Calu3 (cell line): Measurements from ENCODE around the gene NLK. TPM values are rescaled to one million over a fixed set of nuclear protein-coding genes. Genes with fewer than 3 reads are reported as not detected.
"Not testable (repeated sequence)": the region's sequence is repeated elsewhere in the genome, so short reads cannot be mapped to it uniquely, and the experiment has no call there.

Experiments
- BruUV-seq: library from RNA; stranded (reverse); fragments of 400-500 nt; replicated peaks from 2 replicates; lab custom pipeline; 2021; lab: Mats Ljungman, UMichigan
- CTCF ChIA-PET: fragments of 300-600 bp; sonication (Branson Sonifier 250); formaldehyde crosslinking; loops from one replicate; lab custom pipeline; 2022; ENCODE audit warnings: antibody characterized with exemption; lab: Charles Lee
- DNase-seq: peaks from one replicate; pipeline ENCODE4 v3.0.0; 2022
- H3K27ac Mint-ChIP-seq: one replicate; pipeline ENCODE4 v1.8.0; 2022; ENCODE audit warnings: mixed read lengths; ENCODE audit not compliant: unreplicated experiment
- H3K27me3 Mint-ChIP-seq: one replicate; pipeline ENCODE4 v1.8.0; 2022; ENCODE audit warnings: mixed read lengths; ENCODE audit not compliant: unreplicated experiment
- H3K36me3 Mint-ChIP-seq: one replicate; pipeline ENCODE4 v1.8.0; 2022; ENCODE audit warnings: mild to moderate bottlenecking, moderate library complexity, mixed read lengths; ENCODE audit not compliant: insufficient read depth, unreplicated experiment
- H3K4me1 Mint-ChIP-seq: one replicate; pipeline ENCODE4 v1.8.0; 2022; ENCODE audit warnings: mild to moderate bottlenecking, low read depth, mixed read lengths; ENCODE audit not compliant: unreplicated experiment
- H3K4me3 Mint-ChIP-seq: one replicate; pipeline ENCODE4 v1.8.0; 2022; ENCODE audit warnings: mild to moderate bottlenecking, low read depth, moderate library complexity, mixed read lengths; ENCODE audit not compliant: unreplicated experiment
- H3K9me3 Mint-ChIP-seq: one replicate; pipeline ENCODE4 v1.8.0; 2022; ENCODE audit warnings: low read depth, mixed read lengths; ENCODE audit not compliant: unreplicated experiment
- CTCF ChIP-seq: fragments of 200-600 bp; IDR thresholded peaks from one replicate; pipeline ENCODE4 v1.8.0; 2022; ENCODE audit warnings: antibody characterized with exemption; ENCODE audit not compliant: unreplicated experiment
- intact Hi-C: fragments of 100-400 bp; cut with micrococcal nuclease; formaldehyde crosslinking; loops from one replicate; pipeline ENCODE4 v1.10.0; 2022; ENCODE audit not compliant: unreplicated experiment
- total RNA-seq: library from RNA; stranded (reverse); gene quantifications from 2 replicates; pipeline ENCODE4 v1.2.3, GENCODE V29; 2022

The NLK gene
- total RNA-seq, 1 experiment from 2014 or later = 20.4 TPM

- H3K36me3 Mint-ChIP-seq = no peaks in the 10 kb centered on the region
Measured at GRCh38 chr17:28182559-28182958, 140.1 kb downstream of the NLK start.

GRCh38 chr17:28185658-28186057 lies 143.2 kb downstream of the NLK start:
- Mint-ChIP-seq H3K27me3 (no peaks in the 10 kb centered on the region), H3K4me1 (no peaks in the 10 kb centered on the region), H3K4me3 (no peak overlapping the region), H3K27ac (no peak overlapping the region), H3K36me3 (peaks cover 6% of the 10 kb centered on the region), H3K9me3 (peaks cover 3% of the 10 kb centered on the region)
- CTCF ChIA-PET = no interaction called here
- TF ChIP-seq CTCF = no peak
- no peak for DNase-seq
- BruUV-seq = no TSS peak
- intact Hi-C loops = no loop called here

More at GRCh38 chr17:28182559-28182958, 140.1 kb downstream of the NLK start:
- Mint-ChIP-seq H3K9me3 (peaks cover 3% of the 10 kb centered on the region), H3K4me1 (no peaks in the 10 kb centered on the region), H3K27ac (no peak overlapping the region), H3K4me3 (no peak overlapping the region), H3K27me3 (no peaks in the 10 kb centered on the region)
- intact Hi-C loops = no loop called here
- CTCF ChIA-PET = interaction anchor here (0.6 kb wide), 1 partner anchor 35 kb away, joined by 3 read pairs; no protein-coding TSS in a partner anchor
- no peak for TF ChIP-seq CTCF
- no peak for DNase-seq
- no TSS peak for BruUV-seq

- intact Hi-C loops, H3K27ac Mint-ChIP-seq, H3K36me3 Mint-ChIP-seq, CTCF ChIA-PET, H3K9me3 Mint-ChIP-seq, BruUV-seq, H3K4me3 Mint-ChIP-seq, H3K27me3 Mint-ChIP-seq, H3K4me1 Mint-ChIP-seq, DNase-seq: not testable (repeated sequence)
Measured at GRCh38 chr17:28186472-28186871, 144.0 kb downstream of the NLK start.

- no TSS peak for BruUV-seq
- intact Hi-C loops = no loop called here
Measured at GRCh38 chr17:28187931-28188330, 145.5 kb downstream of the NLK start.

More at GRCh38 chr17:28187931-28188330, 145.5 kb downstream of the NLK start:
- Mint-ChIP-seq H3K9me3 (peaks cover 3% of the 10 kb centered on the region), H3K36me3 (peaks cover 6% of the 10 kb centered on the region), H3K4me3 (no peak overlapping the region), H3K27me3 (no peaks in the 10 kb centered on the region), H3K27ac (no peak overlapping the region), H3K4me1 (no peaks in the 10 kb centered on the region)
- no peak for TF ChIP-seq CTCF
- CTCF ChIA-PET = interaction anchor here (0.6 to 1.2 kb wide), 2 partner anchors 123 to 295 kb away, joined by 3 to 4 read pairs; partner anchors contain the start of gene LYRM9
- DNase-seq = no peak
